Measurements from ENCODE around the gene ANKRD6. TPM values are rescaled to one million over a fixed set of nuclear protein-coding genes. Genes with fewer than 3 reads are reported as not detected.
"Not testable (repeated sequence)": the region's sequence is repeated elsewhere in the genome, so short reads cannot be mapped to it uniquely, and the experiment has no call there.

The ANKRD6 gene
- total RNA-seq, 4 donors from 2014 or later: 9.3 to 26.0 (median 12.4) TPM

GRCh38 chr6:89393659-89394058, 39.3 kb upstream of the ANKRD6 start:
- no peak for DNase-seq (ENCODE audit: low spot score)
- TF ChIP-seq CTCF (IDR thresholded peaks at IDR 0.05): no peak

GRCh38 chr6:89397884-89398283, 35.1 kb upstream of the ANKRD6 start:
- not testable (repeated sequence) for DNase-seq (ENCODE audit: low spot score); ATAC-seq (ENCODE audit: low FRiP score)

More at GRCh38 chr6:89393659-89394058, 39.3 kb upstream of the ANKRD6 start:
- no peak for ATAC-seq (ENCODE audit: low FRiP score)

- ATAC-seq (ENCODE audit: low FRiP score) (no peak), DNase-seq (ENCODE audit: low spot score) (no peak)
- no peak for TF ChIP-seq CTCF (IDR thresholded peaks at IDR 0.05)
Observed at GRCh38 chr6:89398762-89399525, 34.0 kb upstream of the ANKRD6 start.

GRCh38 chr6:89400050-89400449, 32.9 kb upstream of the ANKRD6 start:
- ATAC-seq (ENCODE audit: low FRiP score) (no peak), DNase-seq (ENCODE audit: low spot score) (no peak)
- no peak for TF ChIP-seq CTCF (IDR thresholded peaks at IDR 0.05)

GRCh38 chr6:89400912-89401399, 32.0 kb upstream of the ANKRD6 start:
- DNase-seq (ENCODE audit: low spot score): no peak
- ATAC-seq (ENCODE audit: low FRiP score): peak; percentile 71
- TF ChIP-seq CTCF (IDR thresholded peaks at IDR 0.05): no peak

GRCh38 chr6:89402776-89403175, 30.2 kb upstream of the ANKRD6 start:
- no peak for DNase-seq (ENCODE audit: low spot score)
- no peak for ATAC-seq (ENCODE audit: low FRiP score)
- TF ChIP-seq CTCF (IDR thresholded peaks at IDR 0.05): no peak

GRCh38 chr6:89404512-89404911, 28.4 kb upstream of the ANKRD6 start:
- no peak for TF ChIP-seq CTCF (IDR thresholded peaks at IDR 0.05)

More at GRCh38 chr6:89404512-89404911, 28.4 kb upstream of the ANKRD6 start:
- DNase-seq (ENCODE audit: low spot score) (no peak), ATAC-seq (ENCODE audit: low FRiP score) (no peak)

All from omental fat pad (tissue), 4 donors.